HG03097 (cell line): Measurements from ENCODE around the gene RFWD3.
"Not testable (repeated sequence)": the region's sequence is repeated elsewhere in the genome, so short reads cannot be mapped to it uniquely, and the experiment has no call there.

Experiments
- ATAC-seq: cut with Tn5 transposase; IDR thresholded peaks from one replicate; pipeline ENCODE4 v1.9.1; 2021; ENCODE audit not compliant: unreplicated experiment, low FRiP score

Gene RFWD3

GRCh38 chr16:74666425-74667254 lies at the start of gene RFWD3:
Gene RFWD3 (minus strand): TSS chr16:74666877. CDS start chr16:74661449, 5,428 bp downstream.
- peak; percentile 100 for ATAC-seq

DNA sequence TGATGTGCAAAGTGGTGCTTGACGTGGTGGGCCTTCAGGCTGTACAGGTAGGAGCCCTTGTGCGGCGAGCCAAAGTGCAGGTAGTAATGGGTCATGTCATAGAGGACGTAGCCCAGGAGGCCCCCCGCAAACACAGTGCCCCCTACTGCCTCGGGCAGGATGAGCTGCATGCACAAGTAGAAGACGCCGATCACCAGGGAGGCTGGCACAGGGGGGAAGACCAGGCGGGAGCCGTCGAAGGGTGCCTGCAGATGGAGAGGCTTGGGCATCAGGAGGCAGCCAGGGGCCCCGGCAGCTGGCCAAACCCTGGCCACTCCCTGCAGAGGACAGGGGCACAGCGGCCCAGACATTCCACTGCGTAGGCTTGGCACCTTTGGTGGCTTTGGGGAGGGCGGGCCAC lies 49.7 kb upstream of the RFWD3 start:
- ATAC-seq: no peak

DNA sequence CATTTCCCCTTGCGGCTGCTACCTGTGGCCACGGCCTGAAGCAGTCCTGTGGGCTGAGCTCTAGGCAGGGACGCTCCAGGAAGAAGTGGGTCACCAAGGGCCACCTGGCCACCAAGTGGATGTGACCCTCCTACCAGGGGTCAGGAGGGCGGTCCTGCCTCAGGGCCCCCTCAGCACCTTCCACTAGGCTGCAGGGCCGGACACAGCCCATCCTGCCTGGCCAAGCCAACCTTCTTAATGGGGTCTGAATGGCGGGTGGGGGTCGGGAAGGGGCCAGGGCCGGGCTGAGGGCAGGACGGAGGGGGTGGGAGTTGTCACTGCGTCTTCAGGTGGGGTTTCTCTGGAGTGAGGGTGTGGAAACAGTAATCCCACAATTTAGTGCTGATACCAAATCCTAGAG lies 47.2 kb upstream of the RFWD3 start:
- no peak for ATAC-seq

- ATAC-seq: no peak
These were observed 46.6 kb upstream of the RFWD3 start for GRCh38 chr16:74713325-74713724.

GRCh38 chr16:74711938-74712337 lies 45.3 kb upstream of the RFWD3 start:
- ATAC-seq: no peak

- no peak for ATAC-seq
These were observed 43.7 kb upstream of the RFWD3 start for GRCh38 chr16:74710401-74710800.

GRCh38 chr16:74709441-74709877 lies 42.8 kb upstream of the RFWD3 start:
- ATAC-seq: peak; percentile 90

DNA sequence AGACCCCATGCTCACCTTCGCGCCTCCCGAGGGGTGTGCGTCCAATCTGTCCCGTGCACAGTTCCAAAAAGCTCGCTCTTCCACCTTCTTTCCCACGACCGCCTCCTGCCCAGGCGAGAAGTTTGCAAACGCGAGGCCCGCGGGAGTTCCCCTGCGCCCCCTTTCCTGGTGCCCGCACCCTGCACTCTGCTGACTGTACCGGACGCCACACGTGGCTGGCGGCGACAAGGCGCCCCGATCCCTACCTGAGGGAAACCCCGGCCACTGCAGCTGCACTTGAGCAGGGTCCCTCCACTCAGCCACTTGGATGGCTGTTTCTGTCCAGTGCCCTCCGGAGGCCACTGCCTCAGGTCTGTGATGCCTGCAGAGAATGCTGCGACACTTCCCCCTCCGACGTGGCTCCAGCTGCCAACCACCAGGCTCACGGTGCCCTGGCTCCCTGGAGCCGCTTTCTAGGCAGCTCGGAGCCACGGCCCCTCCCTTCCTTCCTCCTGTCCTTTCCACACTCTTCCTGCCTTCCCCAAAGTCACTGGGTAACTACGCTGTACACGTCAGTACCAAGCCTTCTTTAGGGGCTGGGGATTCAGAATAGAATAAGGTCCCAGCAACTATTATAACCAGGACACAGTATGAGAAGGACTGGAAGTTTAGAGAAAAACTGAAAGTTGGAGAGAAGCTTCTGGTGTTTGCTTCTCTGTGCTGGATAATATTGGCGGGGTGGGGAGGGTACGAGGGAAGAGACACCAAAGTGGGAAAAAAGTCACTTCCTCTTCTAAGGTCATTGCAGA lies 34.0 kb upstream of the RFWD3 start, which contains the start of gene MLKL:
Gene MLKL, minus strand, starts transcription at position 425 of the 788 bp plus-strand sequence. CDS start 5,105 bp downstream, outside the sequence.
- ATAC-seq: peak; percentile 51

GRCh38 chr16:74700116-74700437 lies 33.4 kb upstream of the RFWD3 start:
- peak; percentile 6 for ATAC-seq

DNA sequence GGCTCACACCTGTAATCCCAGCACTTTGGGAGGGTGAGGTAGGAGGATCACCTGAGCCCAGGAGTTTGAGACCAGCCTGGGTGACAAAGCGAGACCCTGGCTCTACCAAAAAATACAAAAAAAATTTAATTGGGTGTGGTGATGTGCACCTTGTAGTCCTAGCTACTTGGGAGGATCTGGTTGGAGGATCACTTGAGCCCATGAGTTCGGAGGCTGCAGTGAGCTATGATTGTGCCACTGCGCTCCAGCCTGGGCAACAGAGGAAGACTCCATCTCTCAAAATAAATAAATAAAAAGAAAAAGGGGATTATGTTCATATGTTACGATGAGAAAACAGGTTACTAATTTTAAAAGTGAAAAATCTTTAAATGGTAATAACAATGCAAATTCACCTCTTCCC lies 33.0 kb upstream of the RFWD3 start:
- ATAC-seq: no peak

DNA sequence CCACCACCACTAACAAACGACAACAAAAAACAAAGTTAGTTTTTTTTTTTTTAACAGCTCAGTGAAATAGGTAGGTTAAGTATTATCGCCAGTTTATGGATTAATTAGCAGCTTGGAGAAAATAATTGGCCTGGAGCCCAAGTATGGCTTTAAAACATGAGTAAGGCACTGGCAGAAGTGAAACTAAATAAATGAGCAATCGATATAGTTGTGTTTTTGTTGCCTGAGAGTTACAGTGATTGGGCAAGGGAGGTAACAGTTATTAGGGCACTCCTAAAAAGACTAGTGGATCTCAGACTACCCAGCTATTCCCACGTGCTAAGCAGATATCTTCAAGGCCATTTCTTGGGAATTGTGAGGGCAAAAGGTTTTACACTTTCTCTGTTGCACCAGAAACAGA lies 31.5 kb upstream of the RFWD3 start:
- no peak for ATAC-seq

GRCh38 chr16:74695450-74696422 lies 29.1 kb upstream of the RFWD3 start:
- peak; percentile 63 for ATAC-seq

GRCh38 chr16:74691093-74691855 lies 24.6 kb upstream of the RFWD3 start:
- ATAC-seq: no peak

DNA sequence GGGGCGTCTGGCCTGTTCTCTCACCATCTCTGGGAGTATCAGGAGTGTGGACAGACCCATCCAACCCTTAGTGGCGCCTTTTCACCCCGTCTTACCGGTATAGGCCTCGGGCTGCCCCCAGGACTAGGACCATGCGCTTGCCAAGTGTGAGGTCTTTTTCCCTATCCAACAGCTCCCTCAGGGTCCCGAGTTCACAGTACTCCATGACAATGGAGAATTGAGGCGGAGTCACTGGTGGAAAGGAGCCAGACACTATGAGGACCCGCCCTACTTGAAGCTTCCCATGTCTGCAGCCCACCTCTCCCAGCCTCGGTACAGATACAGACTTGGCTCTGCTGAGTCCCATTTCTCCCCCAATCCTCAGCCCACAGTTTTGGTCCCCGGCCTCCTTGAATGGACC lies 15.9 kb upstream of the RFWD3 start:
- no peak for ATAC-seq

GRCh38 chr16:74680681-74681080 lies 14.0 kb upstream of the RFWD3 start:
- no peak for ATAC-seq

DNA sequence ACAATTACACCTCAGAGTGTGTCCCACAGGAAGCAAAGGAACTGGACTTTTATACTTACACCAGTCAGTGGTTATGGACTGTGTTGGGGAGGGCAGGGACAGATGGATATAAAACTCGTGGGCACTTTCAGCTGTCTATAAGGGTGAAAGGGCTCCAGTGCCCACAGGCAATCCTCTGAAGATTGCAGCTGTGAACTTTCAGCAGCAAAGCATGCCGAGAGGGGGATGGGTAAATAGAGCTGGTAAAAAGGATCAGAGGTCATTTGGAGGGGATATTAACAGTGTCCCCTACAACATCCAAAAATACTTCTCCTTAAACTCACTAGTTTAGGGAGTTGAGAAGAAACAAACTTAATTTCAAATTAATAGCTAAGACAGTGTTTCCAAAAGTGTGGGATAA lies 13.3 kb upstream of the RFWD3 start:
- no peak for ATAC-seq

DNA sequence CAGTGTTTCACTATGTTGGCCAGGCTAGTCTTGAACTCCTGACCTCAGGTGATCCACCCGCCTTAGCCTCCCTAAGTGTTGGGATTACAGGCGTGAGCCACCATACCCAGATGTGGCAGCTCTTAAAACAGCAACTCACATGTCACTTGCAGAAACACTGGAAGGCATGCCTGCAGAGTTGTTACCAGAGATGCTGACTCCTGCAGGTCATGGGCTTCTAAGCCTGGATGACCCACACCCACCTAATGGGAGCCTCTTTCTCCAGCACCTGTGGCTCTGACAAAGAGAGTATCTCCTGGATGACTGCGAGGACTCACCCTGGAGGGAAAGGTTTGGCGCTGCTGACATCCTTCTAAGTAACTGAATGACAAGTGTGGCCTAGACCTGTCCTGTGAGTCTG lies 11.2 kb upstream of the RFWD3 start:
- no peak for ATAC-seq

DNA sequence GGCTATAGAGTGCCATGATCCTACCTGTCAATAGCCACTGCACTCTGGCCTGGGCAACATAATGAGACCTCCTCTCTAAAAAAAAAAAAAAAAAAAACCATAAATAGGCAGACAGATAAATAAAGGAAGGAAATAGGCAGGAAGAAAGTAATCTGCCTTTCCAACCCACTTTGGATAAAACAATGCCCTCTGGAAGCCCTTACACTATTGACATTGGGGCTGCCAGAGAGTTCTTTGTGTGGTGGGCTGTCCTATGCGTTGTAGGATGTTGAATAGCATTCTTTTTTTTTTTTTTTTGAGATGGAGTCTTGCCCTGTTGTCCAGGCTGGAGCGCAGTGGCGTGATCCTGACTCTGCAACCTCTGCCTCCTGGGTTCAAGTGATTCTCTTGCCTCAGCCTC lies 7.2 kb upstream of the RFWD3 start:
- no peak for ATAC-seq

- ATAC-seq: not testable (repeated sequence)
These were observed 2.2 kb upstream of the RFWD3 start for GRCh38 chr16:74668877-74669276.

GRCh38 chr16:74667255-74667700 lies 601 bp upstream of the RFWD3 start:
- ATAC-seq: no peak
